ENCODE results near the gene SOHLH2. TPM values are rescaled to one million over a fixed set of nuclear protein-coding genes. Genes with fewer than 3 reads are reported as not detected.

SOHLH2 gene
- total and polyA plus RNA-seq, 2 experiments from 2014 or later = 0.93 TPM; not detected in 1

GRCh38 chr13:36251017-36251416, 36.7 kb upstream of the SOHLH2 start:
- H3K36me3 ChIP-seq (replicated peaks; ENCODE audit: insufficient read depth, low read depth) = no peaks in the 10 kb centered on the region
- H3K4me2 ChIP-seq = no peak overlapping the region
- no peaks in the 10 kb centered on the region for H3K4me1 ChIP-seq (ENCODE audit: insufficient read depth)
- no peaks in the 10 kb centered on the region for H4K20me1 ChIP-seq (ENCODE audit: insufficient read depth, poor library complexity, severe bottlenecking)
- TF ChIP-seq EZH2 (IDR thresholded peaks at IDR 0.05; ENCODE audit: borderline replicate concordance) (no peak), EZH2phosphoT487 (IDR thresholded peaks at IDR 0.05; ENCODE audit: low read depth, severe bottlenecking, unreplicated experiment) (no peak), CTCF (IDR thresholded peaks at IDR 0.05; ENCODE audit: poor library complexity) (no peak)
- no peaks in the 10 kb centered on the region for H3K9me2 ChIP-seq (replicated peaks; ENCODE audit: insufficient read depth)
- H3K79me2 ChIP-seq = no peaks in the 10 kb centered on the region
- no peak for DNase-seq (ENCODE audit: low spot score)
- H3K4me3 ChIP-seq = no peak overlapping the region
- 62% methylated on average over 4 of the region's 4 CpGs for WGBS (ENCODE audit: low lambda C conversion rate, missing lambda C conversion rate)
- H3K27ac ChIP-seq = no peak overlapping the region
- no peaks in the 10 kb centered on the region for H3K9me3 ChIP-seq (ENCODE audit: low read depth)
- no peaks in the 10 kb centered on the region for H3K27me3 ChIP-seq
- no peak overlapping the region for H2AFZ ChIP-seq

DNA sequence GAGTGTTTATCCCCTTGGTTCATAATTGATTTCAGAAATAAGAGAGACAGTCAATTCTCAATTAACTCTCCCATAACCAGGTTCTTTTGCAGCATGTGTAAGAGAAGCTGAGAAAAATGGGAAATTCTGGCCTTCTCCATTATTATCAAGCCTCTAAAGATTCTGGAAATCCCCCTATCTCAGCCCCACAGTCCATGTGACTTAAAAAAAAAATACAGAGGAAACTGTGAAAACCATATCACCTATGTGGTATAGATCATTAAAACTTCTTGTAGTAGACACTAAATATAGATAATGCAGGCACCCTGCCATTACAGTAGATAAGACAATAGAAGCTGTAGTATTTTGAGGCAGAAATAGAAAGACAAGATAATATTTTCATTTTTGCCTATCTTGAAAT, 34.3 kb upstream of the SOHLH2 start:
- no peak overlapping the region for H2AFZ ChIP-seq
- H4K20me1 ChIP-seq (ENCODE audit: insufficient read depth, poor library complexity, severe bottlenecking) = no peaks in the 10 kb centered on the region
- no peak overlapping the region for H3K4me2 ChIP-seq
- H3K27me3 ChIP-seq = no peaks in the 10 kb centered on the region
- H3K9me2 ChIP-seq (replicated peaks; ENCODE audit: insufficient read depth) = no peaks in the 10 kb centered on the region
- DNase-seq (ENCODE audit: low spot score) = no peak
- no peaks in the 10 kb centered on the region for H3K9me3 ChIP-seq (ENCODE audit: low read depth)
- H3K36me3 ChIP-seq (replicated peaks; ENCODE audit: insufficient read depth, low read depth) = no peaks in the 10 kb centered on the region
- H3K4me3 ChIP-seq = no peak overlapping the region
- H3K27ac ChIP-seq = no peak overlapping the region
- no peaks in the 10 kb centered on the region for H3K4me1 ChIP-seq (ENCODE audit: insufficient read depth)
- TF ChIP-seq CTCF (IDR thresholded peaks at IDR 0.05; ENCODE audit: poor library complexity) (no peak), EZH2phosphoT487 (IDR thresholded peaks at IDR 0.05; ENCODE audit: low read depth, severe bottlenecking, unreplicated experiment) (no peak), EZH2 (IDR thresholded peaks at IDR 0.05; ENCODE audit: borderline replicate concordance) (no peak)
- H3K79me2 ChIP-seq = no peaks in the 10 kb centered on the region

- no peaks in the 10 kb centered on the region for H3K36me3 ChIP-seq (replicated peaks; ENCODE audit: insufficient read depth, low read depth)
- no peaks in the 10 kb centered on the region for H3K9me2 ChIP-seq (replicated peaks; ENCODE audit: insufficient read depth)
- no peaks in the 10 kb centered on the region for H3K27me3 ChIP-seq
- H3K4me3 ChIP-seq = no peak overlapping the region
- H3K27ac ChIP-seq = no peak overlapping the region
- no peak for DNase-seq (ENCODE audit: low spot score)
- no peaks in the 10 kb centered on the region for H3K4me1 ChIP-seq (ENCODE audit: insufficient read depth)
- no peak overlapping the region for H2AFZ ChIP-seq
- H4K20me1 ChIP-seq (ENCODE audit: insufficient read depth, poor library complexity, severe bottlenecking) = no peaks in the 10 kb centered on the region
- H3K4me2 ChIP-seq = no peak overlapping the region
- H3K9me3 ChIP-seq (ENCODE audit: low read depth) = no peaks in the 10 kb centered on the region
- WGBS (ENCODE audit: low lambda C conversion rate, missing lambda C conversion rate) = 67% methylated on average over 1 of the region's 1 CpG
- H3K79me2 ChIP-seq = no peaks in the 10 kb centered on the region
- TF ChIP-seq EZH2 (IDR thresholded peaks at IDR 0.05; ENCODE audit: borderline replicate concordance) (no peak), EZH2phosphoT487 (IDR thresholded peaks at IDR 0.05; ENCODE audit: low read depth, severe bottlenecking, unreplicated experiment) (no peak), CTCF (IDR thresholded peaks at IDR 0.05; ENCODE audit: poor library complexity) (no peak)
These were observed 30.6 kb upstream of the SOHLH2 start for GRCh38 chr13:36244990-36245389.

- H3K4me1 ChIP-seq (ENCODE audit: insufficient read depth) = no peaks in the 10 kb centered on the region
- H3K27ac ChIP-seq = no peak overlapping the region
- H3K4me3 ChIP-seq = no peak overlapping the region
- no peak for DNase-seq (ENCODE audit: low spot score)
- no peaks in the 10 kb centered on the region for H3K9me2 ChIP-seq (replicated peaks; ENCODE audit: insufficient read depth)
- WGBS (ENCODE audit: low lambda C conversion rate, missing lambda C conversion rate) = 85% methylated on average over 2 of the region's 2 CpGs
- TF ChIP-seq EZH2phosphoT487 (IDR thresholded peaks at IDR 0.05; ENCODE audit: low read depth, severe bottlenecking, unreplicated experiment) (no peak), EZH2 (IDR thresholded peaks at IDR 0.05; ENCODE audit: borderline replicate concordance) (no peak), CTCF (IDR thresholded peaks at IDR 0.05; ENCODE audit: poor library complexity) (no peak)
- no peaks in the 10 kb centered on the region for H3K79me2 ChIP-seq
- H4K20me1 ChIP-seq (ENCODE audit: insufficient read depth, poor library complexity, severe bottlenecking) = no peaks in the 10 kb centered on the region
- no peaks in the 10 kb centered on the region for H3K27me3 ChIP-seq
- H3K36me3 ChIP-seq (replicated peaks; ENCODE audit: insufficient read depth, low read depth) = no peaks in the 10 kb centered on the region
- no peak overlapping the region for H2AFZ ChIP-seq
- no peaks in the 10 kb centered on the region for H3K9me3 ChIP-seq (ENCODE audit: low read depth)
- no peak overlapping the region for H3K4me2 ChIP-seq
These were observed 29.7 kb upstream of the SOHLH2 start for GRCh38 chr13:36244073-36244472.

Data from hepatocyte (in vitro differentiated cells).